Thyroid gland (tissue), 4 donors: ENCODE results near the gene GABRR2. TPM values are rescaled to one million over a fixed set of nuclear protein-coding genes. Genes with fewer than 3 reads are reported as not detected.

Source experiments
- DNase-seq, 2 donors: peaks; one replicate each; pipeline ENCODE4 v3.0.0-alpha.2; 2019
- H3K27ac ChIP-seq, 3 donors: fragments of 200-600 bp; sonication (generic); 1 replicate in 2 of 3; 2 replicates in 1 of 3; pipeline ENCODE4 v1.5.1; 2016 to 2019; ENCODE audit warnings: mild to moderate bottlenecking in 1 of 3, moderate library complexity in 1 of 3
- H3K27me3 ChIP-seq: fragments of 200-600 bp; sonication (generic); one replicate; pipeline ENCODE4 v1.5.1; 2019
- H3K36me3 ChIP-seq, 2 donors: fragments of 200-600 bp; sonication (generic); one replicate each; pipeline ENCODE4 v1.5.1; 2016 to 2019
- H3K4me1 ChIP-seq, 2 donors: fragments of 200-600 bp; sonication (generic); one replicate each; pipeline ENCODE4 v1.5.1; 2017 to 2019
- H3K4me3 ChIP-seq, 3 donors: fragments of 200-600 bp; sonication (generic); replicated peaks in 1 of 3; 1 replicate in 2 of 3; 2 replicates in 1 of 3; pipeline ENCODE4 v1.5.1; 2016; ENCODE audit warnings: mild to moderate bottlenecking in 1 of 3
- H3K9me3 ChIP-seq: fragments of 200-600 bp; sonication (generic); one replicate; pipeline ENCODE4 v1.5.1; 2017
- POLR2A ChIP-seq, 2 donors: fragments of 450-650 bp; IDR thresholded peaks; one replicate each; pipeline ENCODE4 v1.6.1; 2017; ENCODE audit warnings: antibody characterized with exemption in 2 of 2, mild to moderate bottlenecking in 2 of 2, moderate library complexity in 1 of 2
- WGBS, 2 donors: methylation state at CpG; one replicate each; pipeline ENCODE4 v1.1.5; 2017; 5-methylcytosine and 5-hydroxymethylcytosine counted together
- intact Hi-C: fragments of 100-400 bp; cut with DNase I; formaldehyde crosslinking; loops from one replicate; pipeline ENCODE4 v1.15.1; 2023
- total RNA-seq, 4 donors: library from RNA; depleted of rRNA; stranded (reverse); fragments of >200 nt; gene quantifications; one replicate each; pipeline ENCODE4 v1.2.3, GENCODE V29; 2016
- TF ChIP-seq, protein P1 (sequence below), 6 experiments: fragments of 200-600 bp in 3 of 6; fragments of 450-650 bp in 3 of 6; sonication (generic) in 3 of 6; IDR thresholded peaks; one replicate each; pipeline ENCODE4 v1.5.1; 2016 to 2019; ENCODE audit warnings: antibody characterized with exemption in 6 of 6, mild to moderate bottlenecking in 2 of 6, inconsistent platforms in 1 of 6, moderate library complexity in 1 of 6

Gene GABRR2
- total RNA-seq, 4 donors from 2014 or later: 0.42 to 2.1 (median 0.56) TPM

DNA sequence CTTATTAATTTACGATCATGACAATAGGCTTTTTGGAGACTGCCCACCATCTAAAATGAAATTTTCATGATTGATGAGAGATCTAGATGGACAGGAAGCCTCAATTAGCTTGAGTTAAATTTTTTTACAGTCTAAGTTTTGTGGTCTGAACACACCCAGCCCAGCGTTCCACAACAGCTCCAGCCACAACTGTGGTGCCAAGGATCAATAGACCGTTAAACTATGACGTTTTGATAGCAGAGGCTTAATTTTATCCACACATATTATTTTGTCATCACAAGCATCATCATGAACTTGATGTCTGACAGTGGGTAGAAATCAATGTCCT is 92.4 kb downstream of the GABRR2 start:
- 67 to 84% methylated on average over 4 of the region's 4 CpGs for WGBS, 2 donors
- no peak for TF ChIP-seq POLR2A (IDR thresholded peaks at IDR 0.05)
- TF ChIP-seq, protein P1, sequence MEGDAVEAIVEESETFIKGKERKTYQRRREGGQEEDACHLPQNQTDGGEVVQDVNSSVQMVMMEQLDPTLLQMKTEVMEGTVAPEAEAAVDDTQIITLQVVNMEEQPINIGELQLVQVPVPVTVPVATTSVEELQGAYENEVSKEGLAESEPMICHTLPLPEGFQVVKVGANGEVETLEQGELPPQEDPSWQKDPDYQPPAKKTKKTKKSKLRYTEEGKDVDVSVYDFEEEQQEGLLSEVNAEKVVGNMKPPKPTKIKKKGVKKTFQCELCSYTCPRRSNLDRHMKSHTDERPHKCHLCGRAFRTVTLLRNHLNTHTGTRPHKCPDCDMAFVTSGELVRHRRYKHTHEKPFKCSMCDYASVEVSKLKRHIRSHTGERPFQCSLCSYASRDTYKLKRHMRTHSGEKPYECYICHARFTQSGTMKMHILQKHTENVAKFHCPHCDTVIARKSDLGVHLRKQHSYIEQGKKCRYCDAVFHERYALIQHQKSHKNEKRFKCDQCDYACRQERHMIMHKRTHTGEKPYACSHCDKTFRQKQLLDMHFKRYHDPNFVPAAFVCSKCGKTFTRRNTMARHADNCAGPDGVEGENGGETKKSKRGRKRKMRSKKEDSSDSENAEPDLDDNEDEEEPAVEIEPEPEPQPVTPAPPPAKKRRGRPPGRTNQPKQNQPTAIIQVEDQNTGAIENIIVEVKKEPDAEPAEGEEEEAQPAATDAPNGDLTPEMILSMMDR (IDR thresholded peaks at IDR 0.05): no peak
- no peaks in the 10 kb centered on the region for H3K36me3 ChIP-seq
- no peaks in the 10 kb centered on the region for H3K4me1 ChIP-seq
- no peaks in the 10 kb centered on the region for H3K9me3 ChIP-seq
- no peaks in the 10 kb centered on the region for H3K27me3 ChIP-seq
- intact Hi-C loops: no loop called here
- H3K4me3 ChIP-seq: no peak overlapping the region
- H3K27ac ChIP-seq: no peak overlapping the region
- no peak for DNase-seq

DNA sequence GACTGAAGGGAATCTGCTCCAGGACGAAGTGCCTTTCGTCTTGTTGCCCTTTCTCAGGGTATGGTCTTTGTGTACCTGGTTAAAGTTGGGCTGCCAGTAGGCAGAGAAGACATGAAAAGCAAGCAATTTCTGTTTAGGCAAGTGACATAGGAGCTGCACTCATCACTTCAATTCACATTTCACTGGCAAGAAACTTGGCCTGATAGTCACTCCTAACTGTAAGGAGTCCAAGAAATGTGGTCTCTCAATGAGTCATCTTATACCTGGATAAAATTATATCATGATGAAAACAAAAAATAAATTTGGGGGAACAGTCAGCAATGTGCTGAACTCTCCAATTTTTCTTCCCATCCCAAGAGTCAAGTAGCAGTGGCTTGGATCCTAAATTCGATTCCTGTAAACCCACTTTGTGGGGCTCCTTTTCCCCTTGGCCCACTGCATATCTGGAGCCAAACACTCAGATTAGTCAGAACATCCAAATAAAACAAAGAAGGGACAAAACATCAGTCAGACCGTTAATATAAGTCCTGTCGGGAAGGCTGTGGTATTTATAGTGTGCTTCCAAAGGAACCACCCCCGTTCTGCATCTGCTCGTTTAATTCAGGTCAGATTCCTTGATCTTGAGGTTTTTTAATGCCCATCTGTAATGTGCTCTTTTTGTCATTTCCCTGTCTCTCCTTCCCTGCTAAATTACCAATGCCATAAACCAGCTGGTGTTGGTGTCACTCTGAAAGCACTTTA is 93.0 kb downstream of the GABRR2 start:
- intact Hi-C loops: no loop called here
- 62 to 70% methylated on average over 7 of the region's 7 CpGs for WGBS, 2 donors
- Histone ChIP-seq H3K27me3 (no peaks in the 10 kb centered on the region), H3K27ac (no peak overlapping the region), H3K9me3 (no peaks in the 10 kb centered on the region), H3K36me3 (no peaks in the 10 kb centered on the region), H3K4me3 (no peak overlapping the region), H3K4me1 (no peaks in the 10 kb centered on the region)
- TF ChIP-seq, protein P1 (IDR thresholded peaks at IDR 0.05): no peak
- no peak for TF ChIP-seq POLR2A (IDR thresholded peaks at IDR 0.05)
- DNase-seq: no peak

DNA sequence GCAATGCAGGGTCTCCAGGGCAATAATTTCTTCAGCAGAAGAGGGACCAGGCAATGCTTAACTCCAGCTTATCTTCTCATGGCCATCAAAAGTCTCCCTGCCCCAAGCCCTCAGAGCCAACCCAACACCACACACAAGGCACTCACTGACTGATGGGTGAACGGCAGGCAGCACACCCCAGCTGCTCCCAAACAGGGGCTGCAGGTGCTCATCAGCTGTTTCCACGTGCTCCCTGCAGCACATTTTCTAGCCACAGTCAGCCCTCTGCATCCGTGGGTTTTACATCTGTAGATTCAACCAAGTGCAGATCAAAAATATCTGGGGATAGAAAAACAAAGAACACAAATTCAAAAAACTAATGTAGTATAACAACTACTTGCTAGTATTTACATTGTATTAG is 94.0 kb downstream of the GABRR2 start:
- intact Hi-C loops: no loop called here
- 75 to 82% methylated on average over 3 of the region's 3 CpGs for WGBS, 2 donors
- Histone ChIP-seq H3K27ac (no peak overlapping the region), H3K4me1 (no peaks in the 10 kb centered on the region), H3K36me3 (no peaks in the 10 kb centered on the region), H3K4me3 (no peak overlapping the region), H3K9me3 (no peaks in the 10 kb centered on the region), H3K27me3 (no peaks in the 10 kb centered on the region)
- no peak for DNase-seq
- TF ChIP-seq, protein P1 (IDR thresholded peaks at IDR 0.05): no peak
- no peak for TF ChIP-seq POLR2A (IDR thresholded peaks at IDR 0.05)

- 55 to 58% methylated on average over 10 of the region's 10 CpGs for WGBS, 2 donors
- H3K27me3 ChIP-seq: no peaks in the 10 kb centered on the region
- no peak within 1 kb of the TSS for H3K4me3 ChIP-seq
- intact Hi-C loops: no loop called here
- no peak within 1 kb of the TSS for H3K27ac ChIP-seq
- TF ChIP-seq, protein P1 (IDR thresholded peaks at IDR 0.05): no peak
- TF ChIP-seq POLR2A (IDR thresholded peaks at IDR 0.05): no peak
- DNase-seq: no peak
- H3K9me3 ChIP-seq: no peaks in the 10 kb centered on the region
- H3K4me1 ChIP-seq: no peaks in the 10 kb centered on the region
- no peaks in the 10 kb centered on the region for H3K36me3 ChIP-seq
Observed at GRCh38 chr6:89217299-89217910, 97.7 kb downstream of the GABRR2 start, which contains the start of gene GABRR1. Gene GABRR1, minus strand, starts transcription at chr6:89217358. Its CDS starts 36 bp downstream, at chr6:89217322.

DNA sequence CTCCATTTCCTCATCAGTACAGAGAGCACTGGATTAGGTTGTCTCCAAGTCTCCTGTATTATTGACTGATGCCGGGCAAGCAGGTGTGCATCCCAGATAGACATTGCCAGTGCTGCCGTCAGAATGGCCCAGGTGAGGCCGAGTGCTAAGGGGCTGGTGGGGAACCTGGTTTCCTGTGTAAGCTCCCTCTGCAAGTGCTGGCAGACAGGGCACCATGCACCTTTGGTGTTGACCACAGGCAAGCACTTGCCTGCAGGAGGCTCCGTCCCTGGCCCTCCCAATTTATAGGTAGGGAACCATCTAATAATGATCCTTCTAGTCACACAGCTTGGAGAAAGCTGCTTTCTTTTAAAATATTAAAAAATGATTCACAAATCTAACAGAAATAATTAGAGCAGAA is 98.7 kb downstream of the GABRR2 start:
- Histone ChIP-seq H3K27ac (no peak overlapping the region), H3K4me1 (no peaks in the 10 kb centered on the region), H3K9me3 (no peaks in the 10 kb centered on the region), H3K36me3 (no peaks in the 10 kb centered on the region), H3K4me3 (no peak overlapping the region), H3K27me3 (no peaks in the 10 kb centered on the region)
- 66 to 84% methylated on average over 4 of the region's 4 CpGs for WGBS, 2 donors
- no peak for DNase-seq
- intact Hi-C loops: no loop called here
- TF ChIP-seq, protein P1 (IDR thresholded peaks at IDR 0.05): no peak
- no peak for TF ChIP-seq POLR2A (IDR thresholded peaks at IDR 0.05)
